Hepatocyte (in vitro differentiated cells): ENCODE results near the gene HNF1B.

ENCODE experiments used
- CTCF ChIP-seq: fragments of 200-600 bp; sonication (generic); IDR thresholded peaks from 2 replicates; pipeline ENCODE4 v1.5.1; 2016; ENCODE audit warnings: antibody characterized with exemption, mild to moderate bottlenecking; ENCODE audit not compliant: poor library complexity
- EZH2 ChIP-seq: fragments of 200-600 bp; sonication (generic); IDR thresholded peaks from 2 replicates; pipeline ENCODE4 v1.6.1; 2016; ENCODE audit warnings: antibody characterized with exemption, mild to moderate bottlenecking, borderline replicate concordance
- EZH2phosphoT487 ChIP-seq: fragments of 200-600 bp; sonication (generic); IDR thresholded peaks from one replicate; pipeline ENCODE4 v1.6.1; 2018; ENCODE audit warnings: antibody characterized with exemption, mild to moderate bottlenecking, low read depth, moderate library complexity; ENCODE audit not compliant: unreplicated experiment, severe bottlenecking

- TF ChIP-seq CTCF (no peak), EZH2 (no peak), EZH2phosphoT487 (no peak)
These were observed 38.4 kb downstream of the HNF1B start for GRCh38 chr17:37706446-37706845.
